ENCODE data around the gene HECW1. TPM values are rescaled to one million over a fixed set of nuclear protein-coding genes. Genes with fewer than 3 reads are reported as not detected.

HECW1 gene
- total and polyA plus RNA-seq, 2 of the 8 experiments (the other 6 are each of a cell fraction or from before 2014, with no cell fraction given), result 2.9 to 12.7 TPM

DNA sequence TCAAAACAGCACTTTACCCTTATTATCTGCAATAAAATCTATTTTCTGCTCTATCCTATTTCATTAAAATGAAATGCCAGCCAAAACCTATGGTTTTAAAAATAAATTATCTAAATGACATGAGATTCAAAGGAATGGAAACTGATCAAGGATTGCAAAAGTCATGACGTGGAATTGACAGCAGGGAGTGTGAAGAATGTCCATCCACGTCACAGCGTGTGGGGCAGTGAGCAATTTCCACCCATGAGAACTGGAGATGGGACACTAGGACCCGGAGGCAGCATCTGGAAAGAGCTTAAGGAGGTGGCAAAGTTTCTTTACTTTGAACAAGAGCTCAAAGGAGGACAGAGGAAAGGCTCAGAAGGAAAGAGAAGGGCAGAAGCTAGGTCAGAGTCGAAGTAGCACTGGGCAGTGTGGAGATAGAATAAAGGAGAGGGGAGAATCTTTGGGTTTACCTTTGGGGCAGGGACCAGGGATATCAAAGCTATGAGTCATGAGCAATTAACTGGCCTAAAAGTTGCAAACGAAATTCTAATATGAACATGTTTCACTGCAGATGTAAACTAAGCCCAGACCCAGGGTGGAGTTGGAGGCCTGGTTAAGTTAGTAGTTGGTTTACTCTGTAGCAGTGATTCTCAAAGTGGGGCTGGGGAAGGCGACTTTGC is 445.5 kb downstream of the HECW1 start (continued):
- TF ChIP-seq, protein P1, sequence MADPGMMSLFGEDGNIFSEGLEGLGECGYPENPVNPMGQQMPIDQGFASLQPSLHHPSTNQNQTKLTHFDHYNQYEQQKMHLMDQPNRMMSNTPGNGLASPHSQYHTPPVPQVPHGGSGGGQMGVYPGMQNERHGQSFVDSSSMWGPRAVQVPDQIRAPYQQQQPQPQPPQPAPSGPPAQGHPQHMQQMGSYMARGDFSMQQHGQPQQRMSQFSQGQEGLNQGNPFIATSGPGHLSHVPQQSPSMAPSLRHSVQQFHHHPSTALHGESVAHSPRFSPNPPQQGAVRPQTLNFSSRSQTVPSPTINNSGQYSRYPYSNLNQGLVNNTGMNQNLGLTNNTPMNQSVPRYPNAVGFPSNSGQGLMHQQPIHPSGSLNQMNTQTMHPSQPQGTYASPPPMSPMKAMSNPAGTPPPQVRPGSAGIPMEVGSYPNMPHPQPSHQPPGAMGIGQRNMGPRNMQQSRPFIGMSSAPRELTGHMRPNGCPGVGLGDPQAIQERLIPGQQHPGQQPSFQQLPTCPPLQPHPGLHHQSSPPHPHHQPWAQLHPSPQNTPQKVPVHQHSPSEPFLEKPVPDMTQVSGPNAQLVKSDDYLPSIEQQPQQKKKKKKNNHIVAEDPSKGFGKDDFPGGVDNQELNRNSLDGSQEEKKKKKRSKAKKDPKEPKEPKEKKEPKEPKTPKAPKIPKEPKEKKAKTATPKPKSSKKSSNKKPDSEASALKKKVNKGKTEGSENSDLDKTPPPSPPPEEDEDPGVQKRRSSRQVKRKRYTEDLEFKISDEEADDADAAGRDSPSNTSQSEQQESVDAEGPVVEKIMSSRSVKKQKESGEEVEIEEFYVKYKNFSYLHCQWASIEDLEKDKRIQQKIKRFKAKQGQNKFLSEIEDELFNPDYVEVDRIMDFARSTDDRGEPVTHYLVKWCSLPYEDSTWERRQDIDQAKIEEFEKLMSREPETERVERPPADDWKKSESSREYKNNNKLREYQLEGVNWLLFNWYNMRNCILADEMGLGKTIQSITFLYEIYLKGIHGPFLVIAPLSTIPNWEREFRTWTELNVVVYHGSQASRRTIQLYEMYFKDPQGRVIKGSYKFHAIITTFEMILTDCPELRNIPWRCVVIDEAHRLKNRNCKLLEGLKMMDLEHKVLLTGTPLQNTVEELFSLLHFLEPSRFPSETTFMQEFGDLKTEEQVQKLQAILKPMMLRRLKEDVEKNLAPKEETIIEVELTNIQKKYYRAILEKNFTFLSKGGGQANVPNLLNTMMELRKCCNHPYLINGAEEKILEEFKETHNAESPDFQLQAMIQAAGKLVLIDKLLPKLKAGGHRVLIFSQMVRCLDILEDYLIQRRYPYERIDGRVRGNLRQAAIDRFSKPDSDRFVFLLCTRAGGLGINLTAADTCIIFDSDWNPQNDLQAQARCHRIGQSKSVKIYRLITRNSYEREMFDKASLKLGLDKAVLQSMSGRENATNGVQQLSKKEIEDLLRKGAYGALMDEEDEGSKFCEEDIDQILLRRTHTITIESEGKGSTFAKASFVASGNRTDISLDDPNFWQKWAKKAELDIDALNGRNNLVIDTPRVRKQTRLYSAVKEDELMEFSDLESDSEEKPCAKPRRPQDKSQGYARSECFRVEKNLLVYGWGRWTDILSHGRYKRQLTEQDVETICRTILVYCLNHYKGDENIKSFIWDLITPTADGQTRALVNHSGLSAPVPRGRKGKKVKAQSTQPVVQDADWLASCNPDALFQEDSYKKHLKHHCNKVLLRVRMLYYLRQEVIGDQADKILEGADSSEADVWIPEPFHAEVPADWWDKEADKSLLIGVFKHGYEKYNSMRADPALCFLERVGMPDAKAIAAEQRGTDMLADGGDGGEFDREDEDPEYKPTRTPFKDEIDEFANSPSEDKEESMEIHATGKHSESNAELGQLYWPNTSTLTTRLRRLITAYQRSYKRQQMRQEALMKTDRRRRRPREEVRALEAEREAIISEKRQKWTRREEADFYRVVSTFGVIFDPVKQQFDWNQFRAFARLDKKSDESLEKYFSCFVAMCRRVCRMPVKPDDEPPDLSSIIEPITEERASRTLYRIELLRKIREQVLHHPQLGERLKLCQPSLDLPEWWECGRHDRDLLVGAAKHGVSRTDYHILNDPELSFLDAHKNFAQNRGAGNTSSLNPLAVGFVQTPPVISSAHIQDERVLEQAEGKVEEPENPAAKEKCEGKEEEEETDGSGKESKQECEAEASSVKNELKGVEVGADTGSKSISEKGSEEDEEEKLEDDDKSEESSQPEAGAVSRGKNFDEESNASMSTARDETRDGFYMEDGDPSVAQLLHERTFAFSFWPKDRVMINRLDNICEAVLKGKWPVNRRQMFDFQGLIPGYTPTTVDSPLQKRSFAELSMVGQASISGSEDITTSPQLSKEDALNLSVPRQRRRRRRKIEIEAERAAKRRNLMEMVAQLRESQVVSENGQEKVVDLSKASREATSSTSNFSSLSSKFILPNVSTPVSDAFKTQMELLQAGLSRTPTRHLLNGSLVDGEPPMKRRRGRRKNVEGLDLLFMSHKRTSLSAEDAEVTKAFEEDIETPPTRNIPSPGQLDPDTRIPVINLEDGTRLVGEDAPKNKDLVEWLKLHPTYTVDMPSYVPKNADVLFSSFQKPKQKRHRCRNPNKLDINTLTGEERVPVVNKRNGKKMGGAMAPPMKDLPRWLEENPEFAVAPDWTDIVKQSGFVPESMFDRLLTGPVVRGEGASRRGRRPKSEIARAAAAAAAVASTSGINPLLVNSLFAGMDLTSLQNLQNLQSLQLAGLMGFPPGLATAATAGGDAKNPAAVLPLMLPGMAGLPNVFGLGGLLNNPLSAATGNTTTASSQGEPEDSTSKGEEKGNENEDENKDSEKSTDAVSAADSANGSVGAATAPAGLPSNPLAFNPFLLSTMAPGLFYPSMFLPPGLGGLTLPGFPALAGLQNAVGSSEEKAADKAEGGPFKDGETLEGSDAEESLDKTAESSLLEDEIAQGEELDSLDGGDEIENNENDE (IDR thresholded peaks at IDR 0.05; ENCODE audit: insufficient replicate concordance, low read length), result no peak
- TF ChIP-seq, protein P2, sequence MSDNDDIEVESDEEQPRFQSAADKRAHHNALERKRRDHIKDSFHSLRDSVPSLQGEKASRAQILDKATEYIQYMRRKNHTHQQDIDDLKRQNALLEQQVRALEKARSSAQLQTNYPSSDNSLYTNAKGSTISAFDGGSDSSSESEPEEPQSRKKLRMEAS (IDR thresholded peaks at IDR 0.05), result no peak
- no peak for TF ChIP-seq RBBP5 (IDR thresholded peaks at IDR 0.05; ENCODE audit: borderline replicate concordance, low read depth, low read length)
- TF ChIP-seq SIRT6 (IDR thresholded peaks at IDR 0.05; ENCODE audit: low read length), result no peak
- TF ChIP-seq TAF1 (IDR thresholded peaks at IDR 0.05; ENCODE audit: low read depth, low read length), result no peak
- TF ChIP-seq RAD21 (IDR thresholded peaks at IDR 0.05 in 1 of 2, conservative IDR thresholded peaks at IDR 0.05 in 1 of 2; ENCODE audit: low read depth in 2 of 2, low read length in 2 of 2), result no peak
- TF ChIP-seq, protein P3, sequence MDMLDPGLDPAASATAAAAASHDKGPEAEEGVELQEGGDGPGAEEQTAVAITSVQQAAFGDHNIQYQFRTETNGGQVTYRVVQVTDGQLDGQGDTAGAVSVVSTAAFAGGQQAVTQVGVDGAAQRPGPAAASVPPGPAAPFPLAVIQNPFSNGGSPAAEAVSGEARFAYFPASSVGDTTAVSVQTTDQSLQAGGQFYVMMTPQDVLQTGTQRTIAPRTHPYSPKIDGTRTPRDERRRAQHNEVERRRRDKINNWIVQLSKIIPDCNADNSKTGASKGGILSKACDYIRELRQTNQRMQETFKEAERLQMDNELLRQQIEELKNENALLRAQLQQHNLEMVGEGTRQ (IDR thresholded peaks at IDR 0.05; ENCODE audit: low read length), result no peak
- TF ChIP-seq CBX8 (IDR thresholded peaks at IDR 0.05; ENCODE audit: borderline replicate concordance, low read depth, low read length), result no peak

All from H1 (cell line).